GM21529 (cell line): ENCODE data around the gene SH3BGR.

Source experiments
- ATAC-seq: cut with Tn5 transposase; IDR thresholded peaks from one replicate; pipeline ENCODE4 v1.9.1; 2021; ENCODE audit not compliant: unreplicated experiment

The SH3BGR gene

DNA sequence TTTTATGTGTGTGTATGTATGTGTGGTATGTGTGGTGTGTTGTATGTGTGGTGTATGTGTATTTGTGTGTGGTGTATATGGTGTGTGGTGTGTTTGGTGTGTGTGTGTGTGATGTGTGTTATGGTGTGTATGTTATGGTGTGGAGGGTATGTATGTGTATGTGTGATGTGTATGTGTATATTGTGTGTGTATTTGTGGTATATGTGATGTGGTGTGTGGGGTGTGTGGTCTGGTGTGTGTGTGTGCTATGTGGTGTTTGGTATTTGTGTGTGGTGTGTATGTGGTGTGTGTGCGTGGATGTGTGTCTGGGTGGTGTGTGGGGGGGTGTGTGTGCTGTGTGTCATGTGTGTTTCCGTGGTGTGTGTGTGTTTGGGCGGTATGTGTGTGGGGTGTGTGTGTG is 59.3 kb downstream of the SH3BGR start:
- ATAC-seq, result no peak

DNA sequence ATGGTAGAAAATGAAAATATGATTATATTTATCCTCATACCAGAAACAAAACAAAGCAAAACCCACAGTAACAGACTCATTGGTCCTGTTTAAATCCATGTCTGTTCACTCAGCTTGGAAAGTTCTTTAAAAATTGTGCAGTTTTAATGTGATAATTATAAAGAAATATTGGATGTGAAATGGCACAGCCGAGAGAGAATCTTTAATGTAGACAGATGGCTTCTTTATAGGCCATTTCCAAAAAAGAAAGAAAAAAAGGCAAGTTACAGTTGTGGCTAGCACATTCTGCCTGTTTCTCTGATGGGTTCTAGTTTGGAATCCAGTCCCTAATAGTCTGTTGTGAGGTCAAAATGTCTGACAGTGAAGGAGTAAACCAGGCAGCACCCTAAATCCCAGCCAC is 62.0 kb downstream of the SH3BGR start:
- no peak for ATAC-seq

DNA sequence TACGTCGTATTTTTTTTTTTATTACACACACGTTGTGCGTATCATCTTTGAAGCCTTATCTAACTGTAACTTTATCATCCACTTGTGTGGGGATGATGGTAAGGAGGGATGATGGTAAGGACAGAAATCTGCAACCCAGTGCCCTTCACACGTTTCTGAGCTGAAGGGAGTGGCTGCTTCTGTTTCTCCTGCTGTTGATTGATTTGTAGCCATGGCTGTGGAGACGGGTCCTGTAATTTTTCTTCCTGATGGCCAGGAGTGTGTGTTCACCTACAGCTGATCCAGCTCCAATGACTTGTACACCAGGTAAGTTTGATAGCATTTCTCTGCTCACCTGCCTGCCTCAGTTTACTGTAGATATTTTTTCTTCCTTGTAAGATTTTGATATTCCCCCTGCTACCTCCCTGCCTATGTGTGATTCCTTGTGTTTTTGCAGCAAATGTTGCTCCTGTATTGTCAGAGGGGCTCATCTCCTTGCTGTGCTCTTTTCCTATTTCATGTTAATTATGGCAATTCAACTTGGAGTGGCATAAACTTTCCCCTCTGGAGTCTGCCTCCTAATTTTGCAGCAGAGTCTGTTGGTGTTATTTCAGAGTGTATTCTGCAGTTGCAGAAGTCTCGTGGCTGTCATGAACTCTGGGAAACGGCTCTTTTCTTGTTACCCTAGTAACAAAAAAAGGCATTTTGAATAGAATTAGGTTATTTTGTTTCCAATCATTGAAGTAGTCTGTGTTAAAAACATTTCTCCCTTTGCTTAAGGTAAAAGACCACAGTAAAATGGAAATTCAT is 64.1 kb downstream of the SH3BGR start:
- no peak for ATAC-seq

DNA sequence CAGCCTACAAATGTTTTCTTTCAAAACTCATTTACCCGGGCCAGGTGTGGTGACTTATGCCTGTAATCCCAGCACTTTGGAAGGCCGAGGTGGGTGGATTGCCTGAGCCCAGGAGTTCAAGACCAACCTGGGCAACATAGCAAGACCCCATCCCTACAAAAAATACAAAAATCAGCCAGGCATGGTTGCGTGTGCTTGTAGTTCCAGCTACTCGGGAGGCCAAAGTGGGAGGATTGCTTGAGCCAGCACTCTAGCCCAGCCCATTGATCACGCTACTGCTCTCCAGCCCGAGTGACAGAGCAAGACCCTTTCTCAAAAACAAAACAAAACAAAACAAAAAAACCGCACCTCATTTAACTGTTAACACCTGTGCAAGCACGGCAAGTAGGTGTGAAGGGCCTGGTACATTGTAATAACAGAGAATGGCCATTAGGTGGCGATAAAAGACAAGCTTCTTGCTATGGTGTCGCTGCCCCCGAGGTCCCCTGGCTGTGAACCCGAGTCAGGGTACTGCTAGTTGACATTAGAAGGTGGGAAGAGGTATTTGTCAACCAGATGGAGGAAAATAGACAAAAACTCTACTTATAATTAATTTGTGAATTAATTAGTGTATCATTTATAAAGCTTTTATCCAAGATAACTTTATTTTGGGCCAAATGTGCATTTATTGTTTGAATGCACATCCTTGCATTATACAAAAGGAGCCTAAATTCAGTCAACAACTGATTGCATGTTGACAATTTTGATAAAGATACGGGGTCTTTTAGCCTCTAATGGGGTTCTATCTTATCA is 66.5 kb downstream of the SH3BGR start:
- no peak for ATAC-seq

DNA sequence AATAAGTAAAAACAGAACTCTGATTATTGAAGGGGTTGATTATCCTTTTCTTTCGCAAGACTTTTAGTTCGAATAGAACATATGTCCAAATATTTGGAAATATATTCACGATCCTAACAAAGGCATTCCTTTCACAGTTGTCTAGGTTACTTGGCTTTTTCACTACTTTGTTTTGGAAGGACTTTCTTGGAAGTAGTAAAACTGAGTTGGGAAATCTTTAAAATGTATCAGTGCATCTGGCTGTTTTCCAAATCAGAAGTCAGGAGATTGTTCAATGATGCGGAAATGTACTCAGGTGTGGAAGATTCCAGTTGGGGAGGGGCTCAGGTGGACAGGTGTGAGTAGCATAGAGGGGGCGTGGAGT is 67.1 kb downstream of the SH3BGR start:
- ATAC-seq, result no peak

- ATAC-seq, result no peak
Observed at GRCh38 chr21:39519835-39520234, 68.1 kb downstream of the SH3BGR start.

- ATAC-seq, result no peak
Observed at GRCh38 chr21:39523399-39523798, 71.6 kb downstream of the SH3BGR start.

GRCh38 chr21:39523915-39524314 is 72.1 kb downstream of the SH3BGR start:
- no peak for ATAC-seq

GRCh38 chr21:39525129-39525528 is 73.4 kb downstream of the SH3BGR start:
- no peak for ATAC-seq

DNA sequence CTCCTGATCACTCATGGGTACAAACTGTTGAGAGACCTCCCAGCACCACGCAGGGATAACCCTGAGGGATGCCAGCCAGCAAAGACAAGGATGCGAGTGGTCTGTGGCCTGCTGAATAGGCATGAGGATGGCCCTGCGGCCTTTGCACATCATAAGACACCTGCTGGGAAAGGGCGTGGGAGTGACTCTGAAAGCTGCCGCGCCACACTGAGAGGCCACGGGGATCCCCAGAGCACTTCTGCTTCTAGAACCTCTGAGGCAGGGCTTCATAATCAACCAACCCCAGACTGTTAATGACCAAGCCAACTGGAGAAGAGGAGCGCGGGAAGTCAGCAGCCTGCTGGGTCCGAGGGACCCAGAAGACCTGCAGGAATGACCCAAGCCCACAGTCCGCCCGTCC is 73.8 kb downstream of the SH3BGR start:
- ATAC-seq, result no peak

DNA sequence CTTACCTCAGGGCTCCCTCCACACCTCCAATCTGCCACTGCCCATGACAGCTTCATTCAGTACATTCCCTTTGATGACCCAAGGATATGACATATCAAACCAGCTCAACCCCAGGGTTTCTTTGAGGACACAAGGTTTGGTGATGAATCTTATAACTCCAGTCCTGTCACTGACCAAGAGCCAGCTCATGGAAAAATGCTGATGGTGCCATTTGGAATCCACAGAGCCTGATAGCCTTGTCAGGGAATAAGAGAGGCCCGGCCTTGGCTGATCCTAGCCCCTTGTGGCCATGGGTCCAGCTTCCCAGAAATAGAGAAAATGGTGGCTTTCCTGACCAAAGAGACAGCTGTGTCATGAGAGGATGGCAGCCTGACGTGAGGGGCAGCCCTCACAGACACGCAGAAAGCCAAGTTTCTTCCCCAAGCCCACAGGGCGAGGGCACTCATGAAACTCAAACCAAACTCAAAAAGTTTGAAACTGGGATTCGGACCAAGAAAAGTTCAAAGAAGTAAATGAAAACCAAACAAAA is 75.4 kb downstream of the SH3BGR start:
- ATAC-seq, result no peak

DNA sequence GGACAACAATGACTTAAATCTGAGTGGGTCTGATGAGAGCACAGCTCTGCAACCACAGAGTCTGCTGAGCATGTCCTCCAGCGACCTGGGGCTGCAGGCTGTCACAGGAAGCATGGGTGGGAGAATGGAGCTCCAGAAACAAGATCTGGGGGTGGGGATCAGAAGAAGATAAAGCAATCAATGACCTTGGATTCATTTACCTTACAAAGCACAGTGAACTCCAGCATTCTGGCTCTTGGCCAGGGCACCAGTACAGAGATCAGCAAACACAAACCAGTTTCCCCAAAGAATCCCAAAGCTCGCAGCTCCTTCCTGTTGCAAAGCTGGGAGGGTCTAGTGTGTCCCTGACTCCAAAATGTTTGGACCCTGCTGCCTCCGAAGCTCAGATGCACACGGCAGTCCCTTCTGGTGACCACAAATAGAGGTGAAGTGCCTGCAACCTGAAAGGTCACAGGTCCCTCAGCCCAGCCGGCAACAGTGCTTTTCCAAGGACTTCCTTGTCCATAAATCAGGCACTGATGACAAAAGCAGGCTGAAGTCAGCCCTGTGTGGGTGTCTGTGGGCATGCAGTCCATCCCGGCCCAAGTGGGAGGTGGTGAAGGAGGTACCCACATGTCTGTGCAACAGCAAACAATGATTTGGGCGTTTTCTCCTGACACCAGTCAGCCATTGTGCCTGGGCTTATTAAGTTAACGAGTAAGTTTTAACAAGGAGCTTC is 76.1 kb downstream of the SH3BGR start:
- no peak for ATAC-seq

- no peak for ATAC-seq
Observed at GRCh38 chr21:39529026-39529425, 77.3 kb downstream of the SH3BGR start.

DNA sequence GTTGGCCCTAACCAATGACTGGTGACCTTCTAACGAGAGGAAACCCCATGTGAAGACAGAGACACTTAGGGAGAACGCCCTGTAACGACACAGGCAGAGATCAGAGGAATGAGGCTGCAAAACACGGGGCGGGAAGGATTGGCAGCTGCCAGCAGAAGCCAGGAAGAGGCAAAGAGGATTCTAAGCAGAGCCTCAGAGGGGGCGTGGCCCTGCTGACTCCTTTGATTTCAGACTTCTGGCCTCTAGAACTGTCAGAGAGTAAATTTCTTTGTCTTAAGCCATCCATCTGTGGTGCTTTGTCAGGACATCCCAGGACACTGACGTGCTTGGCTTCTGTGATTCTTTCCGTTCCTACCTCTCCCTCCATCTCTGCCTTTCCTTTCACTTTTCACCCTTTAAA is 79.3 kb downstream of the SH3BGR start:
- no peak for ATAC-seq

DNA sequence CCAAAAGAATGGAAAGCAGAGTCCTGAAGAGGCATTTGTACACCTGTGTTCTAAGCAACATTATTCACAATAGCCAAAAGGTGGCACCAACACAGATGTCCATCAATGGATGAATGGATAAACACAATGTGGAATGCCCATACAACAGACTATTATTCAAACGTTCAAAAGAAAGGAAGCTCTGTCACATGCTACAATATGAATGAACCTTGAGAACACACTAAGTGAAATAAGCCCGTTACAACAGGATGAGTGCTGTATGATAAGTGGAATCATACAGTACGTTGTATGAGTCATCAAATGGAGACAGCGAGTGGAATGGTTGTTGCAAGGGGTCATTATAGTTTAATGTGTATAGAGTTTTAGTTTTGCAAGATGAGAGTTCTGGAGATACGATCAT is 80.1 kb downstream of the SH3BGR start:
- ATAC-seq, result no peak

DNA sequence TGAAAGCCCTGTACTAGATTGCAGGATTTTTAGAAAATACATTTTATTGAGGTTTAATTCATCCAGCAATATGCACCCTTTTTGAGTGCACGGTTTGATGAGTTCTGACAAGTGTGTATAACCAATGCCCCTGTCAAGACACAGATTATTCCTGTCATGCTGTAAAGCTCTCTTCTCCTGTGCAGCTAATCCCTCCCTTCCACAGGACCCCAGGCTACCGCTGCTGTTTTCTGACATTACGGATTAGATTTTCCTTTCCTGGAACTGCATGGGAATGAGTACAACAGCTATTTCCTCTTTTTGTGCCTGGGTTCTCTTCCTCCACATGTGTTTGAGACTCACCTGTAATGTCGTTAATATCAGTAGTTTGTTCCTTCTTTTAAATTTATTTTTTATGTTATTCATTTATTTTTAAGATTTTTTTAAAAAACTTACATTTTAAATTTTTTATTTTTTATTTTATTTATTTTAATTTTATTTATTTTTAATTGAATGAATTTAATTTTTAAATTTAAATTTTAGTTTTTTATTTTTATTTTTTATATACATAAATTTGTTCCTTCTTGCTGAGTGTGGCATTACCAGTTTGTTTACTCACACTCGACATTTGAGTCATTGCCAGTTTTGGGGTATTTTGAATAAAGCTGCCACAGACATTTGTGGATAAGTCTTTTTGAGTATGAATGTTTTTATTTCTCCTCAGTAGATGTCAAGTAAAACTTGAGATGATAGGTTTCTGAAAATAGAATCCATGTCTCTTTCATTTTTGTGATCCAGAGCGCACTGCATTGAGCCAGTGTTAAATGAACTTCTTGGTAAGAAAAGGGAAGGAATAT is 82.0 kb downstream of the SH3BGR start:
- no peak for ATAC-seq

GRCh38 chr21:39535646-39536437 is 84.1 kb downstream of the SH3BGR start:
- ATAC-seq, result no peak

DNA sequence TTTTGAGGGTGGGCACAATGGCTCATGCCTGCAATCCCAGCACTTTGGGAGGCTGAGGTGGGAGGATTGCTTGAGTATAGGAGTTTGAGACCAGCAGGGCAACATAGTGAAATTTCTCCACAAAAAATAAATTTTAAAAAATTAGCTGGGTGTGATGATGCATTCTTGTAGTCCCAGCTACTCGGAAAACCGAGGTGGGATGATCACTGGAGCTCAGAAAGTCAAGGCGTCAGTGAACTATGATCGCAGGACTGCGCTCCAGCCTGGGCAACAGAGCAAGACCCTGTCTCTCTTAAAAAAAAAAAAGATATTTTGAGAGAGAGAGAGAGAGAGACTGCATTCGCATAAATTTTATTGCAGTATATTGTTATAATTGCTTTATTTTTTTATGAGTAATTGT is 85.1 kb downstream of the SH3BGR start:
- ATAC-seq, result no peak

GRCh38 chr21:39537571-39537970 is 85.8 kb downstream of the SH3BGR start:
- ATAC-seq, result no peak

GRCh38 chr21:39538453-39539042 is 86.8 kb downstream of the SH3BGR start:
- ATAC-seq, result no peak
